ENCODE results near the gene TAS2R10.

GRCh38 chr12:10853776-10854175, 27.6 kb upstream of the TAS2R10 start:
- TF ChIP-seq, protein P1, sequence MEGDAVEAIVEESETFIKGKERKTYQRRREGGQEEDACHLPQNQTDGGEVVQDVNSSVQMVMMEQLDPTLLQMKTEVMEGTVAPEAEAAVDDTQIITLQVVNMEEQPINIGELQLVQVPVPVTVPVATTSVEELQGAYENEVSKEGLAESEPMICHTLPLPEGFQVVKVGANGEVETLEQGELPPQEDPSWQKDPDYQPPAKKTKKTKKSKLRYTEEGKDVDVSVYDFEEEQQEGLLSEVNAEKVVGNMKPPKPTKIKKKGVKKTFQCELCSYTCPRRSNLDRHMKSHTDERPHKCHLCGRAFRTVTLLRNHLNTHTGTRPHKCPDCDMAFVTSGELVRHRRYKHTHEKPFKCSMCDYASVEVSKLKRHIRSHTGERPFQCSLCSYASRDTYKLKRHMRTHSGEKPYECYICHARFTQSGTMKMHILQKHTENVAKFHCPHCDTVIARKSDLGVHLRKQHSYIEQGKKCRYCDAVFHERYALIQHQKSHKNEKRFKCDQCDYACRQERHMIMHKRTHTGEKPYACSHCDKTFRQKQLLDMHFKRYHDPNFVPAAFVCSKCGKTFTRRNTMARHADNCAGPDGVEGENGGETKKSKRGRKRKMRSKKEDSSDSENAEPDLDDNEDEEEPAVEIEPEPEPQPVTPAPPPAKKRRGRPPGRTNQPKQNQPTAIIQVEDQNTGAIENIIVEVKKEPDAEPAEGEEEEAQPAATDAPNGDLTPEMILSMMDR (IDR thresholded peaks at IDR 0.05): no peak
- TF ChIP-seq POLR2A (IDR thresholded peaks at IDR 0.05): no peak
